MG63 (cell line): ENCODE data around the gene GJB5. TPM values are rescaled to one million over a fixed set of nuclear protein-coding genes. Genes with fewer than 3 reads are reported as not detected.

Experiments
- DNase-seq: peaks from one replicate; pipeline ENCODE4 v3.0.0-alpha.2; 2020
- H3K27me3 ChIP-seq: fragments of 250-450 bp; sonication (Bioruptor Pico); 2 replicates; pipeline ENCODE4 v1.5.1; 2020; ENCODE audit warnings: mild to moderate bottlenecking, moderate library complexity
- H3K36me3 ChIP-seq: fragments of 250-450 bp; sonication (Bioruptor Pico); 2 replicates; pipeline ENCODE4 v1.5.1; 2020; ENCODE audit warnings: mild to moderate bottlenecking, moderate library complexity
- H3K4me3 ChIP-seq: fragments of 250-450 bp; sonication (Bioruptor Pico); 2 replicates; pipeline ENCODE4 v1.5.1; 2020; ENCODE audit warnings: mild to moderate bottlenecking, moderate library complexity
- H3K9me3 ChIP-seq: fragments of 250-450 bp; sonication (Bioruptor Pico); 2 replicates; pipeline ENCODE4 v1.5.1; 2020; ENCODE audit warnings: mild to moderate bottlenecking, moderate library complexity
- total RNA-seq: library from RNA; depleted of rRNA; stranded (reverse); fragments of >200 nt; shearing (Covaris generic); gene quantifications from 2 replicates; pipeline ENCODE4 v1.2.3, GENCODE V29; 2014; ENCODE audit warnings: low replicate concordance; rRNA removed

GJB5 gene
- total RNA-seq, 1 experiment from 2014 or later = not detected

- H3K36me3 ChIP-seq = no peaks in the 10 kb centered on the region
- H3K4me3 ChIP-seq = no peak overlapping the region
- peaks cover 8% of the 10 kb centered on the region for H3K9me3 ChIP-seq
- DNase-seq = no peak
- no peaks in the 10 kb centered on the region for H3K27me3 ChIP-seq
These were observed 51.5 kb downstream of the GJB5 start for GRCh38 chr1:34806396-34806795.

Other genes with a start within 250 kb of the GJB5 start
- gene GJB4, start 4.7 kb downstream of the GJB5 start, total RNA-seq = not detected in 2 replicates
- not detected in 2 replicates for gene GJB3, start 26.2 kb downstream of the GJB5 start, total RNA-seq
- gene GJA4, start 38.0 kb downstream of the GJB5 start, total RNA-seq = not detected in 2 replicates
- 31.0 and 38.8 TPM in 2 replicates for gene SMIM12, start 104.7 kb downstream of the GJB5 start, total RNA-seq
- gene DLGAP3, start 174.6 kb downstream of the GJB5 start, total RNA-seq = not detected in 2 replicates
- 46.1 and 53.9 TPM in 2 replicates for gene TMEM35B, start 230.3 kb downstream of the GJB5 start, total RNA-seq